Ovary (tissue), 9 donors: ENCODE measurements around the gene EFNA1. TPM values are rescaled to one million over a fixed set of nuclear protein-coding genes. Genes with fewer than 3 reads are reported as not detected.
A peak's percentile ranks its signal among the peaks of the same experiment; 100 is the strongest.

ENCODE experiments used
- DNase-seq, 5 donors: peaks; one replicate each; pipeline ENCODE4 v3.0.0-alpha.2; 2019 to 2020
- H3K27ac ChIP-seq, 2 donors: fragments of 200-600 bp; one replicate each; pipeline versions ENCODE4 v1.5.1 to v1.8.0; 2019 to 2022
- H3K27me3 ChIP-seq: fragments of 200-600 bp; one replicate; pipeline ENCODE4 v1.8.0; 2022
- H3K36me3 ChIP-seq: fragments of 200-600 bp; sonication (generic); one replicate; pipeline ENCODE4 v1.5.1; 2019
- H3K4me1 ChIP-seq: one replicate; pipeline ENCODE4 v1.8.1; 2013; ENCODE audit warnings: mild to moderate bottlenecking, moderate library complexity; ENCODE audit not compliant: insufficient read depth
- H3K4me3 ChIP-seq: fragments of 200-600 bp; sonication (generic); one replicate; pipeline ENCODE4 v1.5.1; 2017
- H3K9me3 ChIP-seq, 2 donors: fragments of 200-600 bp in 1 of 2; sonication (generic) in 1 of 2; one replicate each; pipeline versions ENCODE4 v1.5.1 to v1.8.1; 2013 to 2019; ENCODE audit warnings: mild to moderate bottlenecking in 1 of 2, moderate library complexity in 1 of 2
- CTCF ChIP-seq, 3 donors: fragments of 450-650 bp in 2 of 3; fragments of 200-600 bp in 1 of 3; IDR thresholded peaks; one replicate each; pipeline versions ENCODE4 v1.5.1 to v1.8.0; 2016 to 2022; ENCODE audit warnings: antibody characterized with exemption in 3 of 3, mild to moderate bottlenecking in 1 of 3
- EP300 ChIP-seq: sonication (generic); formaldehyde crosslinking; IDR thresholded peaks from one replicate; pipeline ENCODE4 v1.6.1; 2017; ENCODE audit warnings: antibody characterized with exemption
- POLR2A ChIP-seq: fragments of 450-650 bp; IDR thresholded peaks from one replicate; pipeline ENCODE4 v1.6.1; 2017; ENCODE audit warnings: antibody characterized with exemption, mild to moderate bottlenecking, moderate library complexity
- WGBS, 3 donors: extraction: QIAGEN DNeasy Blood & Tissue Kit in 1 of 3; methylation state at CpG; one replicate each; pipeline versions ENCODE4 v1.1.5 to v1.1.7; 2013 to 2017; 5-methylcytosine and 5-hydroxymethylcytosine counted together
- intact Hi-C, 4 donors: fragments of 100-400 bp; cut with DNase I; formaldehyde crosslinking; loops; one replicate each; pipeline versions ENCODE4 v1.11.0 to v1.15.1; 2022 to 2023
- polyA plus RNA-seq, 2 donors: library from polyadenylated mRNA; stranded (reverse); fragments of 200-250 nt in 1 of 2; fragments of 350-450 nt in 1 of 2; fragmentation: Illumina TruSeq in 1 of 2; extraction: RNeasy Lipid Tissue Mini Kit (QIAGEN cat#74804) in 1 of 2; gene quantifications; one replicate each; pipeline ENCODE4 v1.2.3, GENCODE V29; 2013 to 2014
- total RNA-seq, 7 donors: library from RNA; depleted of rRNA in 2 of 7; stranded (reverse); fragments of >200 nt in 2 of 7; fragmentation: NEBNext Ultra II Directional in 3 of 7; extraction: Animal tissue kit (Norgen Biotek cat#: 25700) in 3 of 7; gene quantifications; one replicate each; pipeline versions ENCODE4 v1.1.0 to v1.2.4, GENCODE V29; 2016 to 2023
- donor health status: DM: no; HTN: no; CAD: no; lungs with moderate emphysema.
- donor health status: DM: no; HTN: no; CAD: no.
- donor health status: Bipolar disorder and iron deficiency.
- donor health status: DM: yes; HTN: yes; CAD: no.
- donor health status: DM: no; HTN: no; CAD: no.
- donor health status: DM: yes; HTN: yes; CAD: no.

The EFNA1 gene
- total and polyA plus RNA-seq, 9 donors, result 12.1 to 51.6 (median 18.6) TPM

- WGBS, 3 donors, result 0 to 1% (median 0%) methylated on average over 47 to 67 of the region's 67 CpGs
- Histone ChIP-seq H3K9me3 (no peaks in the 10 kb centered on the region), H3K27me3 (peaks cover 16% of the 10 kb centered on the region), H3K27ac (peak overlapping the region; percentile 66 to 69), H3K36me3 (no peaks in the 10 kb centered on the region), H3K4me1 (peaks cover 14% of the 10 kb centered on the region), H3K4me3 (peak overlapping the region; percentile 61)
- DNase-seq, result peak; percentile 86 to 92 (median 90)
- no peak for TF ChIP-seq EP300
- peak; percentile 10 for TF ChIP-seq POLR2A
- peak; percentile 92 to 98 (median 97) for TF ChIP-seq CTCF (IDR thresholded peaks at IDR 0.05)
- intact Hi-C loops, result loop anchor here in 2 of 4 donors (5.0 to 10.0 kb wide), 2 partner anchors 38 to 530 kb away; partner anchors contain the start of gene UBE2Q1 (in 1 of the 2)
Observed at GRCh38 chr1:155084722-155085503, 42.8 kb upstream of the EFNA1 start.

GRCh38 chr1:155085504-155086127 lies 42.1 kb upstream of the EFNA1 start:
- intact Hi-C loops, result loop anchor here in 1 of 4 donors (10.0 kb wide), 1 partner anchor 531 kb away; the partner anchor contains the start of gene UBE2Q1

GRCh38 chr1:155086128-155086741 lies 41.4 kb upstream of the EFNA1 start:
- WGBS, 3 donors, result 17 to 27% (median 18%) methylated on average over 15 to 24 of the region's 24 CpGs
- TF ChIP-seq POLR2A (no peak), CTCF (IDR thresholded peaks at IDR 0.05) (peak; percentile 84 to 90 (median 87))
- no peaks in the 10 kb centered on the region for H3K9me3 ChIP-seq
- peak overlapping the region; percentile 61 for H3K4me3 ChIP-seq
- intact Hi-C loops, result loop anchor here in 1 of 4 donors (10.0 kb wide), 1 partner anchor 531 kb away; the partner anchor contains the start of gene UBE2Q1
- H3K27me3 ChIP-seq, result peaks cover 6% of the 10 kb centered on the region
- H3K4me1 ChIP-seq, result peaks cover 9% of the 10 kb centered on the region
- H3K27ac ChIP-seq, result no peak overlapping the region
- H3K36me3 ChIP-seq, result no peaks in the 10 kb centered on the region
- peak; percentile 49 to 85 (median 77) for DNase-seq

More at GRCh38 chr1:155085504-155086127, 42.1 kb upstream of the EFNA1 start:
- Histone ChIP-seq H3K27me3 (peaks cover 12% of the 10 kb centered on the region), H3K36me3 (no peaks in the 10 kb centered on the region), H3K27ac (peak overlapping the region; percentile 66 to 69), H3K4me3 (peak overlapping the region; percentile 61), H3K9me3 (no peaks in the 10 kb centered on the region), H3K4me1 (peaks cover 12% of the 10 kb centered on the region)
- 0 to 2% (median 1%) methylated on average over 28 to 32 of the region's 32 CpGs for WGBS, 3 donors
- DNase-seq, result peak; percentile 58 to 75 (median 72)
- TF ChIP-seq POLR2A (no peak), EP300 (no peak), CTCF (IDR thresholded peaks at IDR 0.05) (no peak)

- H3K9me3 ChIP-seq, result no peaks in the 10 kb centered on the region
- WGBS, 3 donors, result 66 to 68% (median 67%) methylated on average over 8 of the region's 8 CpGs
- H3K27ac ChIP-seq, result no peak overlapping the region
Observed at GRCh38 chr1:155086856-155087535, 40.7 kb upstream of the EFNA1 start.

More at GRCh38 chr1:155086856-155087535, 40.7 kb upstream of the EFNA1 start:
- no peak for TF ChIP-seq POLR2A
- no peak for TF ChIP-seq EP300
- no peak for TF ChIP-seq CTCF (IDR thresholded peaks at IDR 0.05)
- no peaks in the 10 kb centered on the region for H3K36me3 ChIP-seq
- peaks cover 10% of the 10 kb centered on the region for H3K4me1 ChIP-seq
- peaks cover 4% of the 10 kb centered on the region for H3K27me3 ChIP-seq
- no peak overlapping the region for H3K4me3 ChIP-seq
- intact Hi-C loops, result loop anchor here in 1 of 4 donors (10.0 kb wide), 1 partner anchor 532 kb away; the partner anchor contains the start of gene UBE2Q1
- no peak for DNase-seq
